ENCODE measurements around the gene IL10. TPM values are rescaled to one million over a fixed set of nuclear protein-coding genes. Genes with fewer than 3 reads are reported as not detected.

The IL10 gene
- polyA plus RNA-seq, 1 of the 3 experiments (the other 2 are of a cell fraction) = not detected

GRCh38 chr1:206816390-206817287 is 44.3 kb upstream of the IL10 start (continued):
- TF ChIP-seq REST (IDR thresholded peaks at IDR 0.05; ENCODE audit: low read depth, low read length) (no peak), EZH2phosphoT487 (IDR thresholded peaks at IDR 0.05; ENCODE audit: borderline replicate concordance, low read depth) (no peak), POLR2AphosphoS5 (IDR thresholded peaks at IDR 0.05; ENCODE audit: low read depth, low read length) (no peak), FOXJ3 (CRISPR knock-in tag; IDR thresholded peaks at IDR 0.05) (no peak)

- no peaks in the 10 kb centered on the region for H3K27me3 ChIP-seq (ENCODE audit: insufficient read depth)
- POLR2A ChIA-PET = interaction anchor here (0.6 kb wide), 1 partner anchor 16 kb away, joined by 3 read pairs; no protein-coding TSS in a partner anchor
- CTCF ChIA-PET = interaction anchor here (0.8 to 1.8 kb wide), 2 partner anchors 97 to 151 kb away, joined by 3 to 6 read pairs; no protein-coding TSS in a partner anchor
- TF ChIP-seq RAD21 (IDR thresholded peaks at IDR 0.05; ENCODE audit: low read length) (peak; percentile 38), POLR2AphosphoS5 (IDR thresholded peaks at IDR 0.05; ENCODE audit: low read depth, low read length) (peak; percentile 21; the same call in 1 of the 2 replicates), IRF3 (IDR thresholded peaks at IDR 0.05; ENCODE audit: low read depth, low read length) (no peak), FOXJ3 (CRISPR knock-in tag; IDR thresholded peaks at IDR 0.05) (0 out of 2 replicates have a peak, but pooled peaks have one; percentile 53), NFIC (IDR thresholded peaks at IDR 0.05; ENCODE audit: borderline replicate concordance) (peak; percentile 86), FOXM1 (IDR thresholded peaks at IDR 0.05; ENCODE audit: low read depth) (no peak), REST (IDR thresholded peaks at IDR 0.05; ENCODE audit: low read depth, low read length) (no peak), FOSL2 (IDR thresholded peaks at IDR 0.05; ENCODE audit: borderline replicate concordance, low read depth) (0 out of 2 replicates have a peak, but pooled peaks have one; percentile 6), SIN3A (IDR thresholded peaks at IDR 0.05; ENCODE audit: borderline replicate concordance, low read depth, low read length) (no peak), SMC3 (IDR thresholded peaks at IDR 0.05; ENCODE audit: low read depth, low read length) (peak; percentile 4; the same call in 1 of the 2 replicates), CHD2 (IDR thresholded peaks at IDR 0.05; ENCODE audit: low read length, partially characterized antibody) (peak; percentile 29), EP300 (IDR thresholded peaks at IDR 0.05; ENCODE audit: borderline replicate concordance in 1 of 2, low read depth in 1 of 2, low read length in 1 of 2) (peak; percentile 37 to 85; a peak in 3 of 4 replicates), CTCF (IDR thresholded peaks at IDR 0.05) (no peak), TEAD4 (IDR thresholded peaks at IDR 0.05; ENCODE audit: borderline replicate concordance, insufficient read depth) (peak; percentile 38; the same call in 1 of the 2 replicates), TCF12 (IDR thresholded peaks at IDR 0.05) (peak; percentile 82)
Measured at GRCh38 chr1:206814716-206815341, 42.5 kb upstream of the IL10 start.

More at GRCh38 chr1:206814716-206815341, 42.5 kb upstream of the IL10 start:
- Histone ChIP-seq H3F3A (replicated peaks; ENCODE audit: insufficient read depth) (no peaks in the 10 kb centered on the region), H3K27ac (ENCODE audit: low read depth in 2 of 2, low read length in 1 of 2) (peak overlapping the region; percentile 5 to 85; a peak in 3 of 4 replicates), H3K79me2 (ENCODE audit: insufficient read depth) (no peaks in the 10 kb centered on the region), H3K4me1 (ENCODE audit: control insufficient read depth in 1 of 2, insufficient read depth in 2 of 2, low read depth in 1 of 2, low read length in 1 of 2) (peaks cover 0 to 8% of the 10 kb centered on the region in 2 experiments; a peak in 2 of 4 replicates), H3K9me3 (no peaks in the 10 kb centered on the region), H3K4me3 (ENCODE audit: low read depth in 2 of 2, low read length in 1 of 2) (no peak overlapping the region), H3K36me3 (replicated peaks in 1 of 2; ENCODE audit: control insufficient read depth in 1 of 2, insufficient read depth in 2 of 2, low read length in 1 of 2) (no peaks in the 10 kb centered on the region), H3K9ac (no peak overlapping the region), H3K4me2 (no peak overlapping the region), H2AFZ (ENCODE audit: low read depth) (no peak overlapping the region), H3K9me2 (no peaks in the 10 kb centered on the region), H4K20me1 (ENCODE audit: insufficient read depth) (no peaks in the 10 kb centered on the region)
- DNase-seq = peak; percentile 74
- 0% methylated on average over 2 of the region's 2 CpGs for WGBS (ENCODE audit: low lambda C conversion rate)
